22Rv1 (cell line): ENCODE results near the gene COL4A6.

Source experiments
- H3K27ac ChIP-seq: fragments of 450-650 bp; 2 replicates; pipeline ENCODE4 v1.5.1; 2017
- ZFX ChIP-seq: fragments of 450-650 bp; IDR thresholded peaks from 2 replicates; pipeline ENCODE4 v1.6.1; 2017; ENCODE audit warnings: antibody characterized with exemption, borderline replicate concordance
- TF ChIP-seq, protein P1 (sequence below): fragments of 450-650 bp; IDR thresholded peaks from 2 replicates; pipeline ENCODE4 v1.5.1; 2017; ENCODE audit warnings: mild to moderate bottlenecking

Gene COL4A6

DNA sequence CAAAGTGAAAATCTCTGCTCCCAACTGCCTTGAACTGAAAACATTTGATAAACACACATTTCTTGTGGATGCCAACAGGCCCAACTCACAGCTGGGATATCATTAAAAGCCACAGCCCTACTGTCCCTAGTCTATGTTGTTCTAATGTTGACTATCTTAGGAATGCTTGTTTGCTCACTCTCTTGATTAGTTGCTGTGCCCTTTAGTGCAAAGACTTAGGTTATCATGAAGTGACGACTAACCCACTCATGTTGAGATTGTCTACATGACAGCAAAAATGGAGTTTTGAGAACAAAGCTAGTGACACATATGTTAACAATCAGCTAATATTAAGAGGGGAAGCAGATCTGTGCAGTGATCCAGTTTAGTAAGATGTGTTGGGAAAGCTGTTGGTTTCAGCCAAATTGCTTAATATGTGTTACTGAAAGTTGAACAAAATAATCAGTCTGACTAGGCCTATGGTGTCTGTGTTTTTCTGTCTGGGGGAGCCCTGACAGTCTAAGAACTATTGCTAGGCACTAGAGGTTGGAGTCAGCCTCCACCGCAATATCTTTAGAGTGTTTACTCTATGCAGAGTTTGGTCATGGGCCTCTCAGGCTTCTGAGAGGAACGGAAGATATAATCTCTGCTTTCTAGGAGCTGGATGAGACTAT lies 221.2 kb downstream of the COL4A6 start:
- TF ChIP-seq, protein P1, sequence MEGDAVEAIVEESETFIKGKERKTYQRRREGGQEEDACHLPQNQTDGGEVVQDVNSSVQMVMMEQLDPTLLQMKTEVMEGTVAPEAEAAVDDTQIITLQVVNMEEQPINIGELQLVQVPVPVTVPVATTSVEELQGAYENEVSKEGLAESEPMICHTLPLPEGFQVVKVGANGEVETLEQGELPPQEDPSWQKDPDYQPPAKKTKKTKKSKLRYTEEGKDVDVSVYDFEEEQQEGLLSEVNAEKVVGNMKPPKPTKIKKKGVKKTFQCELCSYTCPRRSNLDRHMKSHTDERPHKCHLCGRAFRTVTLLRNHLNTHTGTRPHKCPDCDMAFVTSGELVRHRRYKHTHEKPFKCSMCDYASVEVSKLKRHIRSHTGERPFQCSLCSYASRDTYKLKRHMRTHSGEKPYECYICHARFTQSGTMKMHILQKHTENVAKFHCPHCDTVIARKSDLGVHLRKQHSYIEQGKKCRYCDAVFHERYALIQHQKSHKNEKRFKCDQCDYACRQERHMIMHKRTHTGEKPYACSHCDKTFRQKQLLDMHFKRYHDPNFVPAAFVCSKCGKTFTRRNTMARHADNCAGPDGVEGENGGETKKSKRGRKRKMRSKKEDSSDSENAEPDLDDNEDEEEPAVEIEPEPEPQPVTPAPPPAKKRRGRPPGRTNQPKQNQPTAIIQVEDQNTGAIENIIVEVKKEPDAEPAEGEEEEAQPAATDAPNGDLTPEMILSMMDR = no peak
- no peak for TF ChIP-seq ZFX
- no peak overlapping the region for H3K27ac ChIP-seq

DNA sequence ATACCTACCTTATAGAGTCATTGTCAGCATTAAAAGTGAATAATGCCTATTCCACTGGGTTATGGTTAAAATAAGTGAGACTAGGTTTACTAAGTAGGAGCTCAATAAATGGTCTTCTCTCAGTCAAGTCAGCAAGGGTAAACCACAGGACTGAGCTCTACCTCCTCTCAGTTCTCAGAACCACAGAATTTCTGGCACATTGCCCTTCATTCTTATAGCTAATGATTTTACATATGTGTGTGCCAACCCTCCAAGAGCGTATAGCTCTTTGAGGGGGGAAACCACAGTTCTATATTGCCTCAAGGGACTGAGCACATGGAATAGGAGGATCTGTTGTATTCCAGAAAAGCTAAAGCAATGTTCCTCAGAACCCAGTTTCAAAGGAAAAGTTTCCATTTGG lies 221.8 kb downstream of the COL4A6 start:
- H3K27ac ChIP-seq = no peak overlapping the region
- no peak for TF ChIP-seq ZFX
- TF ChIP-seq, protein P1 = no peak

DNA sequence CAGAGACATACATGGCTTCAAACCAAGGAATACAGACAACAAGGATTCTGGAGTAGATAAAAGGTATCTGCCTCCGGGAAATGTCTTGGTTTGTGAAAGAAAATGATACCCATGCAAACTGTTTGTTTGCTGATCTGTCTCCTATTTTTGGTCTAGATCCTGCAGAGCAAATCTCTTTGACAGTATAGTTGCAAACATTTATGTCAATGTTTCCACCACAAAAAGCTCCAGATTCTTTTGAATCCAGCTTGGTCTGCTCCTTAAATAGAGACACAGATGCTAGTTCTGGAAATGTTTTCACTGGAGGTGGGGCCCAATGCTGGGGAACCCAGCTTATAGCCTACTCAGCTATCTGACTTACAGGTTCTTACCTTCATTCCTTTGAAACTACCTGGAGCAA lies 226.9 kb downstream of the COL4A6 start:
- no peak overlapping the region for H3K27ac ChIP-seq
- no peak for TF ChIP-seq ZFX
- TF ChIP-seq, protein P1 = no peak

DNA sequence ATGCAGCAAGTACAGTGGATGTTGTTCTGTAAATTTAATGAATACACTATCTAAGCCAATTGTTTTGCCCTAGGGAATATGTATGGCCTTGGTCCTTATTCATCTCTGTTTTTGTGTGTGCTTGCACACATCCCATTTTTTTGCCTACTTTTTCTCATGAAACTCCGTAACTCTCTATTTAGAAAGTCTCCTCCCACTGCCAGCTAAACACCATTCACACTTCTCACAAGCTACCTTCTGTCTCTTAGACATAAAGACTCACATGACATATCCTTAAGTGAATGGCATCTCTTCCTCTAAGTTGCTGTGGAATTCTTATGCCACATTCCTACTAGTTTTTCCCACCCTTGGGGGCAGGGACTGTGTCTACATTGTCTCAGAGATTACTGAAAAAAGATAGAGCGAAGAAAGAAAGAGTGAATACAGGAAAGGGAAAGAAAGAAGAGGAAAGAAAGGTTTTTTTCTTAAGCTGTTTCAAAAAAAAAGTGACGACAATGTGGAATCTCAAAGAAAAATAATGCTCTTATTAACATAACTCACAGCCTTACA lies 229.1 kb downstream of the COL4A6 start:
- TF ChIP-seq ZFX = no peak
- TF ChIP-seq, protein P1 = no peak
- H3K27ac ChIP-seq = no peak overlapping the region

DNA sequence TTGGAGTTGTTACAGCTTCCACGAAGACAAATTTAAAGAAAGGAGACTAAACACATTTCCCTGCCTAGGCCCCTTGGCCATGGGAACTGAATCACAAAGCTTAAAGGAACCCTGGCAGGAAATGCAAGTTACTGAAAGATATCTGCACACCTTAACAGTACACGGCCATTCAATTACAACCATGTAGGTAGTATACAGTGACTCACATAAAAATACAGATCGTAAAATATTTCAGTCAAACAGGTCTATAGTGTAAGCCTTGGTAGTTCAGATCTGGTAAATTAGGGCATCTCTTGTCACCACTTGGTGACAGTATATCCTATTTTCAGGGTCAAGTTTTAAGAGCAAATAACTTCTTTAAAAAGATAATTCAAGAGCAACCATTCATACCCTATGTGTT lies 234.7 kb downstream of the COL4A6 start:
- H3K27ac ChIP-seq = no peak overlapping the region
- TF ChIP-seq, protein P1 = no peak
- TF ChIP-seq ZFX = no peak

DNA sequence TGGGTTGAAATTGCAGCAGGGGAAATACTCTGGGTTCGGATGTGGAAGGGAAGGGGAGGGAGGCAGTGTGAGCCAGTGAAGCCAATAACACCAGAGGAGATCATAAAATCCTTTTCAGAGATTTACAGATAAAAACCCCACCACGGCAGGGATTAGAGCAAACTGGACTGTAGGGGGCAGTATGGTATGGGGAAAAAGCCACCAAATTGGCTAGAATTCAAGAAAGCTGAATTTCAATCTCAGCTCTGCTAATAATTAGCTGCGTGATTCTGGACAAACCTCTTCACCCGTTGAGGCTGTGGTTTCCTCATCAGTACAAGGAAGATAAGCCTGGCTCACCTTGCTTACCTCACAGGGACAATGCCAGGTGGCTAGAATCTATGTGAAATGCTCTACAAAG lies 238.5 kb downstream of the COL4A6 start:
- no peak for TF ChIP-seq ZFX
- TF ChIP-seq, protein P1 = no peak
- H3K27ac ChIP-seq = no peak overlapping the region

DNA sequence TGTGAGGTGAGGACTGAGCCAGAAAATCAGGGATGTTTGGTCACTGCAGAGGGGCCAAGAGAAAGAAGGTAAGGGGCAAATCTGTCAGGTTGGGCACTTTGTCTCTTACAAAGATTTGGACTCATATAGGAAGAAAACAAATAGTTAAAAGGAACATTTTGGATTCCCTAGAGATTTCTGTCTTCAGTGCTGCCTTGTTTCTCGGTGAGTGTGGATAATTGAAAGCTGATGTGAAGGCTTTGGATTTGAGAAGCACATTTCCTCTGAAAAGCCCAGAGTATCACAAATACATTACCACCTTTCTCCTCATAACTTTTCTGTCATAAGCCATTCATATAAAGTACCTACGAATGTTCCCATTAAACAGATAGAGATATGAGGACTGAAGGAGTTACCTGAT lies 239.2 kb downstream of the COL4A6 start:
- no peak for TF ChIP-seq ZFX
- TF ChIP-seq, protein P1 = no peak
- no peak overlapping the region for H3K27ac ChIP-seq
